Uterus (tissue), 4 donors: ENCODE data around the gene MTHFD1. TPM values are rescaled to one million over a fixed set of nuclear protein-coding genes. Genes with fewer than 3 reads are reported as not detected.

Experiments used
- DNase-seq, 2 donors: peaks; one replicate each; pipeline ENCODE4 v3.0.0-alpha.2; 2019 to 2020
- H3K27ac ChIP-seq, 2 donors: fragments of 200-600 bp; sonication (generic); 1 replicate in 1 of 2; 2 replicates in 1 of 2; pipeline ENCODE4 v1.5.1; 2016 to 2018
- H3K27me3 ChIP-seq, 2 donors: fragments of 200-600 bp; sonication (generic); one replicate each; pipeline ENCODE4 v1.5.1; 2018 to 2019; ENCODE audit warnings: control low read depth in 1 of 2
- H3K36me3 ChIP-seq, 2 donors: fragments of 200-600 bp; sonication (generic); one replicate each; pipeline ENCODE4 v1.5.1; 2019; ENCODE audit warnings: control low read depth in 1 of 2
- H3K4me1 ChIP-seq, 2 donors: fragments of 200-600 bp; sonication (generic); one replicate each; pipeline ENCODE4 v1.5.1; 2018 to 2019; ENCODE audit warnings: control low read depth in 1 of 2
- H3K4me3 ChIP-seq, 2 donors: fragments of 200-600 bp; sonication (generic); 1 replicate in 1 of 2; 2 replicates in 1 of 2; pipeline ENCODE4 v1.5.1; 2018 to 2019; ENCODE audit warnings: mild to moderate bottlenecking in 1 of 2
- H3K9me3 ChIP-seq, 2 donors: fragments of 200-600 bp; sonication (generic); one replicate each; pipeline ENCODE4 v1.5.1; 2019; ENCODE audit warnings: control low read depth in 1 of 2
- POLR2A ChIP-seq, 2 donors: fragments of 450-650 bp; IDR thresholded peaks; one replicate each; pipeline ENCODE4 v1.6.1; 2016; ENCODE audit warnings: antibody characterized with exemption in 2 of 2, mild to moderate bottlenecking in 1 of 2, moderate library complexity in 1 of 2
- intact Hi-C: fragments of 100-400 bp; cut with DNase I; formaldehyde crosslinking; loops from one replicate; pipeline ENCODE4 v1.15.1; 2023; ENCODE audit warnings: low total_unique reads
- small RNA-seq: library from RNA; depleted of rRNA; stranded (forward); fragments of <200 nt; gene quantifications from one replicate; pipeline ENCODE3, GENCODE V24; 2016
- total RNA-seq, 4 donors: library from RNA; depleted of rRNA in 3 of 4; stranded (reverse); fragments of >200 nt in 3 of 4; gene quantifications; one replicate each; pipeline versions ENCODE4 v1.1.0 to v1.2.4, GENCODE V29; 2014 to 2023
- TF ChIP-seq, protein P1 (sequence below), 4 experiments: fragments of 200-600 bp in 2 of 4; fragments of 450-650 bp in 2 of 4; sonication (generic) in 2 of 4; IDR thresholded peaks; one replicate each; pipeline ENCODE4 v1.5.1; 2016 to 2019; ENCODE audit warnings: antibody characterized with exemption in 4 of 4, mild to moderate bottlenecking in 2 of 4, moderate library complexity in 1 of 4
- donor health status: DM: yes; HTN: yes; CAD: no.

The MTHFD1 gene
- total RNA-seq, 4 donors from 2014 or later: 13.5 to 145 (median 50.0) TPM

DNA sequence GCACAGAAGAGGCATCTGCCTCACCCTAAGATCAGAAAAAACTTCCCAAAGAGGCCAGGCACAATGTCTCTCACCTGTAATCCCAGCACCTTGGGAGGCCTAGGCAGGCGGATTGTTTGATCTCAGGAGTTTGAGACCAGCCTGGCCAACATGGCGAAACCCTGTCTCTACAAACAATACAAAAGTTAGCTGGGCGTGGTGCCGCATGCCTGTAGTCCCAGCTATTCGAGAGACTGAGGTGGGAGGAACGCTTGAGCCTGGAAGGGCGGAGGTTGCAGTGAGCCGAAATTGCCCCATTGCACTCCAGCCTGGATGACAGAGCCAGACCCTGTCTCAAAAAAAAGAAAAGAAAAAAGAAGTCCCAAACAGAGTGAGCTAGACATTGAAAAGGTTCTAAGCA lies 120.9 kb downstream of the MTHFD1 start:
- no peak for DNase-seq
- TF ChIP-seq POLR2A (IDR thresholded peaks at IDR 0.05): no peak
- TF ChIP-seq, protein P1, sequence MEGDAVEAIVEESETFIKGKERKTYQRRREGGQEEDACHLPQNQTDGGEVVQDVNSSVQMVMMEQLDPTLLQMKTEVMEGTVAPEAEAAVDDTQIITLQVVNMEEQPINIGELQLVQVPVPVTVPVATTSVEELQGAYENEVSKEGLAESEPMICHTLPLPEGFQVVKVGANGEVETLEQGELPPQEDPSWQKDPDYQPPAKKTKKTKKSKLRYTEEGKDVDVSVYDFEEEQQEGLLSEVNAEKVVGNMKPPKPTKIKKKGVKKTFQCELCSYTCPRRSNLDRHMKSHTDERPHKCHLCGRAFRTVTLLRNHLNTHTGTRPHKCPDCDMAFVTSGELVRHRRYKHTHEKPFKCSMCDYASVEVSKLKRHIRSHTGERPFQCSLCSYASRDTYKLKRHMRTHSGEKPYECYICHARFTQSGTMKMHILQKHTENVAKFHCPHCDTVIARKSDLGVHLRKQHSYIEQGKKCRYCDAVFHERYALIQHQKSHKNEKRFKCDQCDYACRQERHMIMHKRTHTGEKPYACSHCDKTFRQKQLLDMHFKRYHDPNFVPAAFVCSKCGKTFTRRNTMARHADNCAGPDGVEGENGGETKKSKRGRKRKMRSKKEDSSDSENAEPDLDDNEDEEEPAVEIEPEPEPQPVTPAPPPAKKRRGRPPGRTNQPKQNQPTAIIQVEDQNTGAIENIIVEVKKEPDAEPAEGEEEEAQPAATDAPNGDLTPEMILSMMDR (IDR thresholded peaks at IDR 0.05): no peak
- H3K27ac ChIP-seq: no peak overlapping the region
- H3K4me1 ChIP-seq: no peaks in the 10 kb centered on the region
- H3K27me3 ChIP-seq: no peaks in the 10 kb centered on the region
- no peak overlapping the region for H3K4me3 ChIP-seq
- no peaks in the 10 kb centered on the region for H3K9me3 ChIP-seq
- intact Hi-C loops: no loop called here
- no peaks in the 10 kb centered on the region for H3K36me3 ChIP-seq

Small RNA genes lying within 50 kb of the gene (small RNA-seq; reads per million reads assigned to genes)
- gene AL161756.2: not detected

Other genes starting within 250 kb of the MTHFD1 start
- gene ESR2, start 94.0 kb upstream of the MTHFD1 start, total RNA-seq: 1 to 10 TPM in 3 of 4 donors, under 1 TPM in 1; 0.41 to 8.2 (median 3.9) TPM
- gene AKAP5, start 77.1 kb downstream of the MTHFD1 start, total RNA-seq: 1 to 10 TPM in 2 of 4 donors, under 1 TPM in 2; 0.51 to 5.3 (median 2.8) TPM
- 10 to 100 TPM in 3 of 4 donors, 1 to 10 TPM in 1; 4.6 to 34.4 (median 11.2) TPM for gene ZBTB25, start 115.5 kb downstream of the MTHFD1 start, total RNA-seq
- gene ZBTB1, start 116.4 kb downstream of the MTHFD1 start, total RNA-seq: 100 to 1,000 TPM in 2 of 4 donors, 10 to 100 TPM in 2; 16.1 to 126 (median 82.4) TPM
- 10 to 100 TPM; 21.8 to 68.1 (median 26.8) TPM for gene HSPA2, start 152.4 kb downstream of the MTHFD1 start, total RNA-seq
- 1 to 10 TPM in 1 of 4 donors, under 1 TPM in 1, not detected in 2; 0.70 to 1.2 TPM for gene PPP1R36, start 161.6 kb downstream of the MTHFD1 start, total RNA-seq